OCI-LY7 (cell line): ENCODE results near the gene LIFR. TPM values are rescaled to one million over a fixed set of nuclear protein-coding genes. Genes with fewer than 3 reads are reported as not detected.

ENCODE experiments used
- BruUV-seq: library from RNA; stranded (reverse); fragments of 400-500 nt; replicated peaks from 2 replicates; lab custom pipeline; 2021; lab: Mats Ljungman, UMichigan
- CTCF ChIA-PET: fragments of 300-600 bp; sonication (Branson Sonifier 250); formaldehyde crosslinking; loops from one replicate; lab custom pipeline; 2022; ENCODE audit warnings: antibody characterized with exemption; ENCODE audit not compliant: unreplicated experiment; lab: Charles Lee
- POLR2A ChIA-PET: fragments of 300-600 bp; sonication (Branson Sonifier 250); formaldehyde crosslinking; loops from one replicate; lab custom pipeline; 2022; ENCODE audit warnings: antibody characterized with exemption; lab: Charles Lee
- DNase-seq: peaks from one replicate; pipeline ENCODE4 v3.0.0-alpha.2; 2015; ENCODE audit warnings: low spot score
- H2AFZ ChIP-seq: fragments of 200-600 bp; sonication (generic), shearing (Covaris generic); 2 replicates; pipeline ENCODE4 v1.6.1; 2014; ENCODE audit warnings: mild to moderate bottlenecking, antibody characterized with exemption, low read length, moderate library complexity
- H3K27ac ChIP-seq: fragments of 200-600 bp; sonication (generic); 2 replicates; pipeline ENCODE4 v1.5.1; 2014; ENCODE audit warnings: mixed run types, low read depth, mild to moderate bottlenecking, moderate library complexity, low read length, inconsistent platforms; ENCODE audit not compliant: poor library complexity, severe bottlenecking
- H3K36me3 ChIP-seq: fragments of 200-600 bp; sonication (generic); 2 replicates; pipeline ENCODE4 v1.6.1; 2014; ENCODE audit warnings: mild to moderate bottlenecking, antibody characterized with exemption, low read length, moderate library complexity, mixed read lengths; ENCODE audit not compliant: insufficient read depth
- H3K4me1 ChIP-seq: fragments of 200-600 bp; sonication (generic); 2 replicates; pipeline ENCODE4 v1.5.1; 2014; ENCODE audit warnings: mild to moderate bottlenecking, low read length; ENCODE audit not compliant: insufficient read depth, poor library complexity, severe bottlenecking
- H3K4me2 ChIP-seq: fragments of 200-600 bp; sonication (generic); 2 replicates; pipeline ENCODE4 v1.6.1; 2014; ENCODE audit warnings: mild to moderate bottlenecking, low read length
- H3K4me3 ChIP-seq: fragments of 200-600 bp; sonication (generic); 2 replicates; pipeline ENCODE4 v1.5.1; 2014; ENCODE audit warnings: mild to moderate bottlenecking, low read depth, low read length; ENCODE audit not compliant: poor library complexity, severe bottlenecking
- H3K79me2 ChIP-seq: fragments of 200-600 bp; sonication (generic); 2 replicates; pipeline ENCODE4 v1.6.1; 2016; ENCODE audit warnings: low read depth, mild to moderate bottlenecking, low read length, moderate library complexity, mixed read lengths; ENCODE audit not compliant: insufficient read depth
- H3K9me2 ChIP-seq: fragments of 200-600 bp; sonication (generic); 2 replicates; pipeline ENCODE4 v1.6.1; 2016; ENCODE audit warnings: mild to moderate bottlenecking, low read length, mixed read lengths; ENCODE audit not compliant: insufficient read depth
- H3K9me3 ChIP-seq: fragments of 200-600 bp; sonication (generic); 2 replicates; pipeline ENCODE4 v1.6.1; 2014; ENCODE audit warnings: mild to moderate bottlenecking, mixed run types, low read length, mixed read lengths
- H4K20me1 ChIP-seq: fragments of 200-600 bp; sonication (generic); 2 replicates; pipeline ENCODE4 v1.6.1; 2014; ENCODE audit warnings: mild to moderate bottlenecking, antibody characterized with exemption, low read length, moderate library complexity, mixed read lengths; ENCODE audit not compliant: insufficient read depth
- EZH2phosphoT487 ChIP-seq: fragments of 200-600 bp; sonication (generic); IDR thresholded peaks from 2 replicates; pipeline ENCODE4 v1.6.1; 2018; ENCODE audit warnings: low read depth, borderline replicate concordance, mild to moderate bottlenecking, mixed run types, antibody characterized with exemption, low read length, moderate library complexity, mixed read lengths
- intact Hi-C: fragments of 100-400 bp; cut with micrococcal nuclease; formaldehyde crosslinking; loops from one replicate; pipeline ENCODE4 v1.10.0; 2022; ENCODE audit not compliant: unreplicated experiment
- total RNA-seq, 2 experiments: library from RNA; depleted of rRNA in 1 of 2; stranded (reverse); fragments of >200 nt in 1 of 2; shearing (Covaris generic) in 1 of 2; gene quantifications; 2 replicates each; pipeline ENCODE4 v1.2.3, GENCODE V29; 2014 to 2022
- TF ChIP-seq, protein P1 (sequence below): fragments of 200-600 bp; sonication (generic); conservative IDR thresholded peaks from 2 replicates; pipeline ENCODE4 v1.5.1; 2014; ENCODE audit warnings: mild to moderate bottlenecking, antibody characterized with exemption, low read length, moderate library complexity, mixed read lengths

LIFR gene
- total RNA-seq, 2 experiments from 2014 or later: not detected

DNA sequence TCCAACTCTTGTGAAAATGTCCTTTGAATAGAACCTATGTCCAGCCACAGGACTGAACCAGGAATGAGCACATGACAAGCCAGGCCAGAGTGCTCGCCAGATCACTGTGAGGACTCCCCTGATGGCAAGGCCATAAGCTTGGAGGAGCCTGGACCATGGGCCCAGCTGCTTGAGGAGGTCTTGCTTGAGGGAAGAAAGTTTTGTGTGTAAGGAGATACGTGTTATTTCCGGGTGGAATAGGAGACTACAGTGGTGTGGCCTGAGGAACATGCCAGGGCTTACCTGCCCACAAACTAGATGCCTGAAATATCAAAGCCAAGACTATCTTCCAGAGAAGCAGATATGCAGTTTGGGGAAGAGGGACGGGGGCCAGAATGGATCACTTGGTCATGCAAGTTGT, 84.7 kb downstream of the LIFR start:
- no peaks in the 10 kb centered on the region for H4K20me1 ChIP-seq
- intact Hi-C loops: no loop called here
- no peaks in the 10 kb centered on the region for H3K4me1 ChIP-seq
- TF ChIP-seq, protein P1, sequence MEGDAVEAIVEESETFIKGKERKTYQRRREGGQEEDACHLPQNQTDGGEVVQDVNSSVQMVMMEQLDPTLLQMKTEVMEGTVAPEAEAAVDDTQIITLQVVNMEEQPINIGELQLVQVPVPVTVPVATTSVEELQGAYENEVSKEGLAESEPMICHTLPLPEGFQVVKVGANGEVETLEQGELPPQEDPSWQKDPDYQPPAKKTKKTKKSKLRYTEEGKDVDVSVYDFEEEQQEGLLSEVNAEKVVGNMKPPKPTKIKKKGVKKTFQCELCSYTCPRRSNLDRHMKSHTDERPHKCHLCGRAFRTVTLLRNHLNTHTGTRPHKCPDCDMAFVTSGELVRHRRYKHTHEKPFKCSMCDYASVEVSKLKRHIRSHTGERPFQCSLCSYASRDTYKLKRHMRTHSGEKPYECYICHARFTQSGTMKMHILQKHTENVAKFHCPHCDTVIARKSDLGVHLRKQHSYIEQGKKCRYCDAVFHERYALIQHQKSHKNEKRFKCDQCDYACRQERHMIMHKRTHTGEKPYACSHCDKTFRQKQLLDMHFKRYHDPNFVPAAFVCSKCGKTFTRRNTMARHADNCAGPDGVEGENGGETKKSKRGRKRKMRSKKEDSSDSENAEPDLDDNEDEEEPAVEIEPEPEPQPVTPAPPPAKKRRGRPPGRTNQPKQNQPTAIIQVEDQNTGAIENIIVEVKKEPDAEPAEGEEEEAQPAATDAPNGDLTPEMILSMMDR: no peak
- TF ChIP-seq EZH2phosphoT487: no peak
- H3K36me3 ChIP-seq: no peaks in the 10 kb centered on the region
- POLR2A ChIA-PET: interaction anchor here (0.6 kb wide), 1 partner anchor 276 kb away, joined by 3 read pairs; no protein-coding TSS in a partner anchor
- CTCF ChIA-PET: no interaction called here
- no peak overlapping the region for H3K4me3 ChIP-seq
- BruUV-seq: no TSS peak
- no peak overlapping the region for H3K4me2 ChIP-seq
- H3K9me2 ChIP-seq: no peaks in the 10 kb centered on the region
- no peaks in the 10 kb centered on the region for H3K79me2 ChIP-seq
- H3K9me3 ChIP-seq: no peaks in the 10 kb centered on the region
- no peak overlapping the region for H2AFZ ChIP-seq
- DNase-seq: no peak
- H3K27ac ChIP-seq: no peak overlapping the region

DNA sequence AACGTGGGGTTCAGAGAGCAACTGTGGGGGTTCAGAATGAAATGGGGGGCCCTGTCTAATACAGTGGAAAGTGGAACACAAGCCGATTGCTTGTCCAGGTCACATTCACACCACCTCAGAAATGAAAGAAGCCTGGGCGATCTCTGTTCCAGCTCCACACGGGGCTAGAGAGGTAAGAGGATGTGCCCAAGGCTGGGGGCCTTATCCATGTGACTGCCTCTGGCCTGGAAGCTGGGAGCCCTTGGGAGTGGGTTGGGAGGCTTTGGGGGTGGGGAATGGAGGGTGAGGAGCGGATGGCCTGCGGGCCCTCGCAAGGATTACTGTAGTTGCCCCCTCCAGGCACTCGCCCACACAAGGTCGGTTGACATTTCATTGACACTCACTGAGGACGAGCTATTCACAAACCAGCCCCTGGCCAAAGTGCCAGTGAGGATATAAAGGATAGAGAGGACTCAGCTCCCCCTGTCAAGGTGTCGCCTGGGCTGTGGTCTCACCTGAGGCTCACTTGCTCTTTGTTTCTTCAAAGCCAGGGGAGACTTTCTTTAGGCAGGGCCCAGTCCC, 86.7 kb downstream of the LIFR start:
- Histone ChIP-seq H3K4me2 (no peak overlapping the region), H4K20me1 (no peaks in the 10 kb centered on the region), H3K79me2 (no peaks in the 10 kb centered on the region), H3K4me3 (no peak overlapping the region), H3K9me2 (no peaks in the 10 kb centered on the region), H3K9me3 (no peaks in the 10 kb centered on the region), H3K27ac (no peak overlapping the region), H3K4me1 (no peaks in the 10 kb centered on the region), H3K36me3 (no peaks in the 10 kb centered on the region), H2AFZ (no peak overlapping the region)
- ChIA-PET CTCF (no interaction called here), POLR2A (no interaction called here)
- DNase-seq: no peak
- BruUV-seq: no TSS peak
- intact Hi-C loops: no loop called here
- TF ChIP-seq EZH2phosphoT487: no peak
- TF ChIP-seq, protein P1: no peak

DNA sequence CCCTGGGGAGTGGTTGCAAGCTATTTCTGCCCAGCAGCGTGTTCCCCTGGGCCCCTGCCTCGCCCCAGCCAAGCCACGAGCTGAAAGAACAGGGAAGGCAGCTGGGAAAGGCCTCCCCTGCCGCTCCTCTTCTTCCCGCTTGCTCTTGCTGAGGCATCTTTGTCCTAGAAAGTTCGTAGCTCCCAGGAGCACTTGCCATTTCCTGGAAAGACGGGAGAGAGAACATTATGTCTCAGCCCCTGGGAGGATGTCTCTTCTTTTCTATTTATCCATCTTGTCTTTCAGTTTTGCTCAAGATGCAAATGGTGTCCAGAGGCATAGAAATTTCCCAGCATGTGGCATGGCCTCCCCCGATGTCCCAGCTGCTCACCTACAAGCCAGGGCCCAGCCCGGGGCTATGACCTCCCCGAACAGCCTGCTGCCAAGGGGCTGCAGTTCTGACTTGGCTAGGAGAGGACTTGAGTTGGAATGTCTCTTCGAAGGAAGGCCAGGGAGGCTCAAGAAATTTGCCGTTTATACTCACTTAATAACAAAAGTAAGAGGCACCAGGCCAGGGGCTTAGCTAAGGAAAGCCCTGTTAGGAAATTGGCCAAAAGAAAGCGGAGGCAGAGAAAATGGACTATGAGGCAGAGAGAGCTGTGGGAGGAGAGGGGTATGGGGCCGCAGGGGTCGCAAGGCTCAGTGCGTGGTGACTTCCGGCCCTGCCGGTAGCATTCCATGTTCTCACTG, 87.3 kb downstream of the LIFR start:
- intact Hi-C loops: no loop called here
- Histone ChIP-seq H3K36me3 (no peaks in the 10 kb centered on the region), H3K9me3 (no peaks in the 10 kb centered on the region), H3K4me1 (no peaks in the 10 kb centered on the region), H2AFZ (no peak overlapping the region), H4K20me1 (no peaks in the 10 kb centered on the region), H3K9me2 (no peaks in the 10 kb centered on the region), H3K4me3 (no peak overlapping the region), H3K27ac (no peak overlapping the region), H3K79me2 (no peaks in the 10 kb centered on the region), H3K4me2 (no peak overlapping the region)
- no TSS peak for BruUV-seq
- CTCF ChIA-PET: no interaction called here
- POLR2A ChIA-PET: no interaction called here
- DNase-seq: no peak
- TF ChIP-seq, protein P1: no peak
- no peak for TF ChIP-seq EZH2phosphoT487
